GM23338 (cell line): ENCODE measurements around the gene COP1. TPM values are rescaled to one million over a fixed set of nuclear protein-coding genes. Genes with fewer than 3 reads are reported as not detected.

ENCODE experiments used
- ATAC-seq: fragments of 200-7000 bp; cut with Tn5 transposase; 3 replicates; pipeline ENCODE4 v1.9.1; 2020
- DNase-seq: peaks from one replicate; pipeline ENCODE4 v3.0.0-alpha.2; 2015; ENCODE audit warnings: low spot score
- H2AFZ ChIP-seq: fragments of 200-600 bp; sonication (generic); 2 replicates; pipeline ENCODE4 v1.8.0; 2016; ENCODE audit warnings: antibody characterized with exemption, mild to moderate bottlenecking, moderate library complexity
- H3F3A ChIP-seq: fragments of 200-600 bp; sonication (generic); replicated peaks from 2 replicates; pipeline ENCODE4 v1.8.0; 2017; ENCODE audit warnings: antibody characterized with exemption, mixed run types, low read depth
- H3K27ac ChIP-seq: fragments of 200-600 bp; sonication (generic); 2 replicates; pipeline ENCODE4 v1.6.1; 2016; ENCODE audit warnings: low read depth
- H3K27me3 ChIP-seq: fragments of 200-600 bp; sonication (generic); 2 replicates; pipeline ENCODE4 v1.8.0; 2016; ENCODE audit warnings: mild to moderate bottlenecking, mixed run types, moderate library complexity; ENCODE audit not compliant: insufficient read depth
- H3K36me3 ChIP-seq: fragments of 200-600 bp; sonication (generic); 2 replicates; pipeline ENCODE4 v1.8.0; 2016; ENCODE audit warnings: mild to moderate bottlenecking; ENCODE audit not compliant: insufficient read depth
- H3K4me1 ChIP-seq: fragments of 200-600 bp; sonication (generic); 2 replicates; pipeline ENCODE4 v1.8.0; 2016; ENCODE audit warnings: mild to moderate bottlenecking, moderate library complexity; ENCODE audit not compliant: insufficient read depth
- H3K4me2 ChIP-seq: fragments of 200-600 bp; sonication (generic); 2 replicates; pipeline ENCODE4 v1.7.1; 2017; ENCODE audit warnings: mixed run types
- H3K4me3 ChIP-seq: fragments of 200-600 bp; sonication (generic); 2 replicates; pipeline ENCODE4 v1.6.1; 2016; ENCODE audit warnings: mixed run types
- H3K79me2 ChIP-seq: fragments of 200-600 bp; sonication (generic); replicated peaks from 2 replicates; pipeline ENCODE4 v1.8.0; 2017; ENCODE audit warnings: mild to moderate bottlenecking; ENCODE audit not compliant: insufficient read depth
- H3K9me2 ChIP-seq: fragments of 200-600 bp; sonication (generic); 2 replicates; pipeline ENCODE4 v1.8.0; 2017; ENCODE audit not compliant: insufficient read depth
- H4K20me1 ChIP-seq: fragments of 200-600 bp; sonication (generic); replicated peaks from 2 replicates; pipeline ENCODE4 v1.8.0; 2017; ENCODE audit warnings: mild to moderate bottlenecking; ENCODE audit not compliant: insufficient read depth
- H3K27ac Mint-ChIP-seq: 2 replicates; pipeline ENCODE4 v1.8.0; 2020; ENCODE audit warnings: inconsistent platforms, mild to moderate bottlenecking, moderate library complexity, mixed read lengths
- H3K27me3 Mint-ChIP-seq: 3 replicates; pipeline ENCODE4 v1.8.0; 2022; ENCODE audit warnings: low read depth, mild to moderate bottlenecking, moderate library complexity, mixed read lengths, inconsistent platforms; ENCODE audit not compliant: insufficient read depth, poor library complexity
- H3K36me3 Mint-ChIP-seq: 3 replicates; pipeline ENCODE4 v1.8.0; 2021; ENCODE audit warnings: low read depth, mild to moderate bottlenecking, inconsistent platforms, moderate library complexity, mixed read lengths
- H3K4me1 Mint-ChIP-seq: 3 replicates; pipeline ENCODE4 v1.8.0; 2020; ENCODE audit warnings: mild to moderate bottlenecking, inconsistent platforms, mixed read lengths
- H3K4me3 Mint-ChIP-seq: 3 replicates; pipeline ENCODE4 v1.8.0; 2021; ENCODE audit warnings: moderate library complexity, mild to moderate bottlenecking, inconsistent platforms, mixed read lengths
- H3K9me3 Mint-ChIP-seq: 3 replicates; pipeline ENCODE4 v1.8.0; 2020; ENCODE audit warnings: moderate library complexity, mild to moderate bottlenecking, inconsistent platforms, mixed read lengths
- CREB1 ChIP-seq: fragments of 250-450 bp; sonication (Bioruptor Pico); IDR thresholded peaks from 2 replicates; pipeline ENCODE4 v1.5.0; 2020; ENCODE audit warnings: low read depth, mild to moderate bottlenecking, moderate library complexity
- CTCF ChIP-seq, 2 experiments: fragments of 200-600 bp in 1 of 2; sonication (generic) in 1 of 2; conservative IDR thresholded peaks; 2 replicates each; pipeline versions ENCODE4 v1.5.1 to v1.6.1; 2016 to 2017; ENCODE audit warnings: antibody characterized with exemption in 2 of 2, low read depth in 2 of 2, mild to moderate bottlenecking in 2 of 2, moderate library complexity in 1 of 2
- ETS1 ChIP-seq: IDR thresholded peaks from 2 replicates; pipeline ENCODE4 v1.6.1; 2016; ENCODE audit warnings: antibody characterized with exemption
- EZH2 ChIP-seq: fragments of 200-600 bp; sonication (generic); IDR thresholded peaks from one replicate; pipeline ENCODE4 v1.8.0; 2017; ENCODE audit warnings: antibody characterized with exemption, mild to moderate bottlenecking, low read depth; ENCODE audit not compliant: unreplicated experiment
- EZH2phosphoT487 ChIP-seq: fragments of 200-600 bp; sonication (generic); IDR thresholded peaks from one replicate; pipeline ENCODE4 v1.8.1; 2018; ENCODE audit warnings: antibody characterized with exemption; ENCODE audit not compliant: unreplicated experiment
- JUNB ChIP-seq: IDR thresholded peaks from one replicate; pipeline ENCODE4 v1.6.1; 2016; ENCODE audit warnings: antibody characterized with exemption; ENCODE audit not compliant: unreplicated experiment
- NANOG ChIP-seq: IDR thresholded peaks from 2 replicates; pipeline ENCODE4 v1.6.1; 2016; ENCODE audit warnings: antibody characterized with exemption, borderline replicate concordance
- POLR2AphosphoS5 ChIP-seq: IDR thresholded peaks from 2 replicates; pipeline ENCODE4 v1.6.1; 2016; ENCODE audit warnings: antibody characterized with exemption, low read depth
- STAT1 ChIP-seq: IDR thresholded peaks from one replicate; pipeline ENCODE4 v1.6.1; 2016; ENCODE audit warnings: antibody characterized with exemption; ENCODE audit not compliant: unreplicated experiment
- ZNF114 ChIP-seq: fragments of 250-450 bp; sonication (Bioruptor Pico); IDR thresholded peaks from 2 replicates; pipeline ENCODE4 v1.5.0; 2020; ENCODE audit warnings: mild to moderate bottlenecking, moderate library complexity
- ZNF331 ChIP-seq: fragments of 250-450 bp; sonication (Bioruptor Pico); IDR thresholded peaks from 2 replicates; pipeline ENCODE4 v1.5.0; 2020; ENCODE audit warnings: low read depth, mild to moderate bottlenecking, moderate library complexity
- ZNF462 ChIP-seq: fragments of 250-450 bp; sonication (Bioruptor Pico); IDR thresholded peaks from 2 replicates; pipeline ENCODE4 v1.5.0; 2020; ENCODE audit warnings: mild to moderate bottlenecking, moderate library complexity
- polyA plus RNA-seq: library from polyadenylated mRNA; unstranded; fragments of >200 nt; fragmentation: Nextera tagmentation; extraction: Ambion mirVana; gene quantifications from 2 replicates; pipeline ENCODE4 v1.2.1, GENCODE V29; 2016
- total RNA-seq: library from RNA; depleted of rRNA; stranded (reverse); fragments of >200 nt; shearing (Covaris generic); gene quantifications from 2 replicates; pipeline ENCODE4 v1.2.3, GENCODE V29; 2014
- TF ChIP-seq, protein P1 (sequence below): IDR thresholded peaks from one replicate; pipeline ENCODE4 v1.6.1; 2018; ENCODE audit warnings: antibody characterized with exemption; ENCODE audit not compliant: unreplicated experiment

Gene COP1
- total and polyA plus RNA-seq, 2 experiments from 2014 or later: 54.0 to 54.9 TPM

- H3K9me2 ChIP-seq: no peaks in the 10 kb centered on the region
- no peaks in the 10 kb centered on the region for H3K4me1 ChIP-seq
- 0 out of 2 replicates have a peak, but pooled peaks cover under 1% of the 10 kb centered on the region for H3K36me3 ChIP-seq
- DNase-seq (no peak), ATAC-seq (no peak)
- H3F3A ChIP-seq: no peaks in the 10 kb centered on the region
- no peak overlapping the region for H3K4me3 ChIP-seq
- peaks cover 2% of the 10 kb centered on the region; the same call in 1 of the 3 replicates for H3K9me3 Mint-ChIP-seq
- peaks cover 43% of the 10 kb centered on the region for H3K79me2 ChIP-seq
- H3K4me3 Mint-ChIP-seq: no peak overlapping the region
- H3K27me3 ChIP-seq: no peaks in the 10 kb centered on the region
- TF ChIP-seq STAT1 (no peak), NANOG (no peak), ETS1 (no peak), JUNB (no peak), ZNF462 (CRISPR knock-in tag) (no peak), POLR2AphosphoS5 (no peak), EZH2phosphoT487 (no peak), CTCF (conservative IDR thresholded peaks at IDR 0.05; ENCODE audit: low read depth in 2 of 2) (no peak), EZH2 (no peak), ZNF331 (no peak), ZNF114 (no peak), CREB1 (CRISPR knock-in tag) (no peak)
- TF ChIP-seq, protein P1, sequence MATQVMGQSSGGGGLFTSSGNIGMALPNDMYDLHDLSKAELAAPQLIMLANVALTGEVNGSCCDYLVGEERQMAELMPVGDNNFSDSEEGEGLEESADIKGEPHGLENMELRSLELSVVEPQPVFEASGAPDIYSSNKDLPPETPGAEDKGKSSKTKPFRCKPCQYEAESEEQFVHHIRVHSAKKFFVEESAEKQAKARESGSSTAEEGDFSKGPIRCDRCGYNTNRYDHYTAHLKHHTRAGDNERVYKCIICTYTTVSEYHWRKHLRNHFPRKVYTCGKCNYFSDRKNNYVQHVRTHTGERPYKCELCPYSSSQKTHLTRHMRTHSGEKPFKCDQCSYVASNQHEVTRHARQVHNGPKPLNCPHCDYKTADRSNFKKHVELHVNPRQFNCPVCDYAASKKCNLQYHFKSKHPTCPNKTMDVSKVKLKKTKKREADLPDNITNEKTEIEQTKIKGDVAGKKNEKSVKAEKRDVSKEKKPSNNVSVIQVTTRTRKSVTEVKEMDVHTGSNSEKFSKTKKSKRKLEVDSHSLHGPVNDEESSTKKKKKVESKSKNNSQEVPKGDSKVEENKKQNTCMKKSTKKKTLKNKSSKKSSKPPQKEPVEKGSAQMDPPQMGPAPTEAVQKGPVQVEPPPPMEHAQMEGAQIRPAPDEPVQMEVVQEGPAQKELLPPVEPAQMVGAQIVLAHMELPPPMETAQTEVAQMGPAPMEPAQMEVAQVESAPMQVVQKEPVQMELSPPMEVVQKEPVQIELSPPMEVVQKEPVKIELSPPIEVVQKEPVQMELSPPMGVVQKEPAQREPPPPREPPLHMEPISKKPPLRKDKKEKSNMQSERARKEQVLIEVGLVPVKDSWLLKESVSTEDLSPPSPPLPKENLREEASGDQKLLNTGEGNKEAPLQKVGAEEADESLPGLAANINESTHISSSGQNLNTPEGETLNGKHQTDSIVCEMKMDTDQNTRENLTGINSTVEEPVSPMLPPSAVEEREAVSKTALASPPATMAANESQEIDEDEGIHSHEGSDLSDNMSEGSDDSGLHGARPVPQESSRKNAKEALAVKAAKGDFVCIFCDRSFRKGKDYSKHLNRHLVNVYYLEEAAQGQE: no peak
- no peak overlapping the region for H3K4me2 ChIP-seq
- H2AFZ ChIP-seq: no peak overlapping the region
- no peaks in the 10 kb centered on the region for H4K20me1 ChIP-seq
- H3K27ac Mint-ChIP-seq: no peak overlapping the region
- no peak overlapping the region for H3K27ac ChIP-seq
- peaks cover 22% of the 10 kb centered on the region for H3K36me3 Mint-ChIP-seq
- H3K4me1 Mint-ChIP-seq: peaks cover 4% of the 10 kb centered on the region
- H3K27me3 Mint-ChIP-seq: peaks cover 3% of the 10 kb centered on the region
These were observed 42.9 kb downstream of the COP1 start for GRCh38 chr1:176164014-176164678.
